NB4 (cell line): Measurements from ENCODE around the gene RCOR1.

Source experiments
- DNase-seq: peaks from one replicate; pipeline ENCODE4 v3.0.0; 2010; ENCODE audit warnings: low read depth
- H3K4me3 ChIP-seq: one replicate; pipeline ENCODE4 v1.5.1; 2011; ENCODE audit warnings: mild to moderate bottlenecking, low read depth, low read length, moderate library complexity
- CTCF ChIP-seq: IDR thresholded peaks from one replicate; pipeline ENCODE4 v1.5.1; 2012; ENCODE audit warnings: low read depth, low read length
- MYC ChIP-seq: IDR thresholded peaks from 2 replicates; pipeline ENCODE4 v1.6.1; 2011; ENCODE audit warnings: low read depth, low read length
- POLR2A ChIP-seq: IDR thresholded peaks from 2 replicates; pipeline ENCODE4 v1.6.1; 2011; ENCODE audit warnings: mild to moderate bottlenecking; ENCODE audit not compliant: insufficient read length; ENCODE audit errors: extremely low read depth
- TF ChIP-seq, protein P1 (sequence below): IDR thresholded peaks from 2 replicates; pipeline ENCODE4 v1.6.1; 2011; ENCODE audit warnings: low read depth, low read length

The RCOR1 gene

GRCh38 chr14:102603293-102603907 is 11.0 kb downstream of the RCOR1 start:
- no peak overlapping the region for H3K4me3 ChIP-seq
- no peak for DNase-seq
- TF ChIP-seq, protein P1, sequence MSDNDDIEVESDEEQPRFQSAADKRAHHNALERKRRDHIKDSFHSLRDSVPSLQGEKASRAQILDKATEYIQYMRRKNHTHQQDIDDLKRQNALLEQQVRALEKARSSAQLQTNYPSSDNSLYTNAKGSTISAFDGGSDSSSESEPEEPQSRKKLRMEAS = no peak
- TF ChIP-seq CTCF (no peak), MYC (no peak)

DNA sequence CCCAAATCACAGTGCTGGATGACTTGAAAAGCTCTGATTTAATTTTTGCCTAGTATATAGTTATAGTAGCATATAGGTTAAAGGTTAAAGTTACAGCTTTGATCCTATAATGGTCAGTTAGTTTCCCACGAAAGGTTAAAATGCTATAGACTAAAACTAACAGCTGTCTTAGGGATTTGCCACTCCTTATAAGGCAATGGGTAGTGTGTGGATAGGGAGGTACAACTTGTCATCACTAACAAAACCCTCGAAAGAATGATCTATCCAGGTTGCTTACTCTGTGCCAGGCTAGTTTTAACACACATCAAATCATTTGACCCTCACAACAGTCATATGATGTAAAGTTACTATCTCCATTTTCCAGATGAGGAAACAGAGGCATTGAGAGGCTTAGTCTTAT is 11.7 kb downstream of the RCOR1 start:
- TF ChIP-seq MYC (no peak), CTCF (no peak), POLR2A (no peak)
- TF ChIP-seq, protein P1 = no peak
- no peak for DNase-seq
- H3K4me3 ChIP-seq = no peak overlapping the region

DNA sequence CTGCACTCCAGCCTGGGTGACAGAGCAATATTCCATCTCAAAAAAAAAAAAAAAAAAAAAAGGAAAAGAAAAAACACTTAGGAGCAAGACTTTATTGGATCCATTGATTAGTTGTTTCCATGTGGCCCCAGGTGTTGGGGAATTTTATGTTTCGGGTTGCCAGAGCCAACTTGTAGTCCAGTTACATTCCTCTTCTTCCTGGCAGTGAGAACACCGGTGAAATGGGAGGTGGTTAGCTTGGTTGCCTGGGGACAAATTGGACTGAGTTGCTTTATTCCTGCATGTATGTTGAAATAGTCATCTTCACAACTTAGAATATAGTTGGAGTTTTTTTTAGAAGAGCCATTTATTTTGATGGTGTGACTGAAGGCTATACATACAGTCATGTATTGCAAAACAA is 12.6 kb downstream of the RCOR1 start:
- DNase-seq = no peak

DNA sequence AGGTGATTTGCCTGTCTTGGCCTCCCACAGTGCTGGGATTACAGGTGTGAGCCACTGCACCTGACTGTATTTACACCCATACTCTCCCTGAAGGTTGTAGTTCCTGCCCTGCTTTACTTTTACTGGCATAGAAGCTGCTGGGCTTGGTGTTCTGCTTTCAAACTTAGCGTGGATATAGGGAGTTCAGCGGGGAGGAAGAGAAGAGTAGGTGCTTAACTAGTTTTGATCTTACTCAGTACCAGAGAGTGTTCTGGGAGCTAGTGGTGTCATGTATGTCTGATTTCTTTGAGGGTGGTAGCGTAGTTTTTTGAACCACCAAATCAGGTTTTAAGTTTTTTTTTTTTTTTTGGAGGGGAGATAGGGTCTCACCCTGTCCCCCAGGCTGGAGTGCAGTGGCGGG is 13.8 kb downstream of the RCOR1 start:
- DNase-seq = no peak
- no peak for TF ChIP-seq MYC
- no peak overlapping the region for H3K4me3 ChIP-seq

More for the DNA sequence above, 12.6 kb downstream of the RCOR1 start:
- H3K4me3 ChIP-seq = no peak overlapping the region
- no peak for TF ChIP-seq POLR2A
- no peak for TF ChIP-seq CTCF
- TF ChIP-seq MYC = no peak
- TF ChIP-seq, protein P1 = no peak

DNA sequence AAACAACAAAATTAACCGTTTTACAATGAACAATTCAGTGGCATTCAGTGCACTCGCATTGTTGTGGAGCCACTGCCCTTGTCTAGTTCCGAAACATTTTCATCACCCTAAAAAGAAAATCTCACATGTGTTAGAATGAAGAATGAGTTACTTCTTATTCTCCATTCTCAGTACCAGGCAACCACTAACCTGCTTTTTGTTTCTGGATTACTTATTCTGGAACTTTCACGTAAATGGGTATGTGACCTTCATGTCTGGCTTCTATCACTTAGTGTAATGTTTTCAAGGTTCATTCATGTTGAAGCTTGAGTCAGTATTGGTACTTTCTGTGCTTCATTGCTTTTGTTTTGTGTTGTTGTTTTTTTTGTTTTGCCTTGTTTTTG is 15.6 kb downstream of the RCOR1 start:
- DNase-seq = no peak
- TF ChIP-seq MYC (no peak), CTCF (no peak), POLR2A (no peak)
- TF ChIP-seq, protein P1 = no peak
- no peak overlapping the region for H3K4me3 ChIP-seq

DNA sequence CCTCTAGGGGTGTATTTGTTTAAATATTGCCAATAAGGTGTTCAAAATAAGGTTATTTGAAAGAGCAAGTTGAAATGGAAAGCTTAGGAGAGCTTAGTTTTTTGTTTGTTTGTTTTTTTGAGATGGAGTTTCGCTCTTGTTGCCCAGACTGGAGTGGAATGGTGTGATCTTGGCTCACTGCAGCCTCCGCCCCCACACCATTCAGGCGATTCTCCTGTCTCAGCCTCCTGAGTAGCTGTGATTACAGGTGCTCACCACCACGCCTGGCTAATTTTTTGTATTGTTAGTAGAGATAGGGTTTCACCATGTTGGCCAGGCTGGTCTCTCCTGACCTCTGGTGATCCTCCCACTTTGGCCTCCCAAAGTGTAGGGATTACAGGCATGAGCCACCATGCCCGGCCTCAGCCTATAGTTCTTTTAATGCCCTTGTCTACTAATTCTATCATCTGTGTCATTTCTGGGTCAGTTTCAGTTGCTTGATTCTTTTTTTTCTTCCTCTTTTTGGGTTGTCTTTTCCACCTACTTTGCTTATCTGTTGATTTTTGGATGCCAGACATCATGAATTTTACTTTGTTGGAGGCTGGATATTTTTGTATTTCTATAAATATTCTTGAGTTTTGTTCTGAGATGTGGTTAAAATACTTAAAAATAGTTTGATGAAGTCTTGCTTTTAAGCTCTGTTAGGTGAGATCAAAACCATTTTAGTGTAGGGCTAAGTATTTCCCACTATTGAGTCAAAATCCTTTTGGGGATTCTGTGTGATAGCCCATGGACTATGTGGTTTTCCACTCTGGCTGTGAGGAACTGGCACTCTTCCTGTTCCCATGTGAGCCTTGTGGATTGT is 18.7 kb downstream of the RCOR1 start:
- no peak for DNase-seq
- TF ChIP-seq CTCF (no peak), POLR2A (no peak), MYC (no peak)
- TF ChIP-seq, protein P1 = no peak
- H3K4me3 ChIP-seq = no peak overlapping the region
